WTC11 (cell line): ENCODE results near the gene CPB1. TPM values are rescaled to one million over a fixed set of nuclear protein-coding genes. Genes with fewer than 3 reads are reported as not detected.

Experiments
- ATAC-seq: fragments of 200-7000 bp; cut with Tn5 transposase; 2 replicates; pipeline ENCODE4 v1.10.0; 2021; ENCODE audit warnings: mild to moderate bottlenecking, moderate library complexity
- CTCF ChIA-PET: fragments of 300-600 bp; sonication (Branson Sonifier 250); formaldehyde crosslinking; loops from one replicate; lab custom pipeline; 2021; ENCODE audit warnings: antibody characterized with exemption; lab: Charles Lee
- POLR2A ChIA-PET: fragments of 350-600 bp; sonication (Branson Sonifier 250); formaldehyde crosslinking; loops from one replicate; lab custom pipeline; 2021; ENCODE audit warnings: antibody characterized with exemption; lab: Charles Lee
- DNase-seq: peaks from one replicate; pipeline ENCODE4 v3.0.0; 2021; ENCODE audit warnings: low spot score
- H3K27ac Mint-ChIP-seq: 2 replicates; pipeline ENCODE4 v1.8.0; 2021; ENCODE audit warnings: mixed read lengths
- H3K27me3 Mint-ChIP-seq: 2 replicates; pipeline ENCODE4 v1.8.0; 2021; ENCODE audit warnings: low read depth, mild to moderate bottlenecking, moderate library complexity, mixed read lengths
- H3K36me3 Mint-ChIP-seq: 2 replicates; pipeline ENCODE4 v1.8.0; 2021; ENCODE audit warnings: mixed read lengths
- H3K4me1 Mint-ChIP-seq: 2 replicates; pipeline ENCODE4 v1.8.0; 2022; ENCODE audit warnings: mixed read lengths
- H3K4me3 Mint-ChIP-seq: 2 replicates; pipeline ENCODE4 v1.8.0; 2021; ENCODE audit warnings: mild to moderate bottlenecking, moderate library complexity, mixed read lengths
- H3K9me3 Mint-ChIP-seq: 2 replicates; pipeline ENCODE4 v1.8.0; 2021; ENCODE audit warnings: mixed read lengths
- CBFB ChIP-seq: sonication (generic); formaldehyde crosslinking; IDR thresholded peaks from 2 replicates; pipeline ENCODE4 v1.8.1; 2022; ENCODE audit warnings: mild to moderate bottlenecking, low read depth, missing genetic modification reagents
- CREM ChIP-seq: sonication (generic); formaldehyde crosslinking; IDR thresholded peaks from 2 replicates; pipeline ENCODE4 v1.8.1; 2022; ENCODE audit warnings: mild to moderate bottlenecking, missing genetic modification reagents, moderate library complexity
- ELF4 ChIP-seq: sonication (generic); formaldehyde crosslinking; IDR thresholded peaks from 2 replicates; pipeline ENCODE4 v1.8.1; 2022; ENCODE audit warnings: low read depth, mild to moderate bottlenecking, moderate library complexity, missing genetic modification reagents
- GABPB1 ChIP-seq: sonication (generic); formaldehyde crosslinking; IDR thresholded peaks from 2 replicates; pipeline ENCODE4 v1.8.1; 2023; ENCODE audit warnings: mild to moderate bottlenecking, missing genetic modification reagents
- GRHL2 ChIP-seq: fragments of 250-450 bp; sonication (Bioruptor Pico); IDR thresholded peaks from 2 replicates; pipeline ENCODE4 v1.8.0; 2022; ENCODE audit warnings: mild to moderate bottlenecking, moderate library complexity; ENCODE audit not compliant: insufficient replicate concordance, severe bottlenecking
- IRF2 ChIP-seq: sonication (generic); formaldehyde crosslinking; IDR thresholded peaks from 2 replicates; pipeline ENCODE4 v1.8.0; 2022; ENCODE audit warnings: low read depth, missing genetic modification reagents, borderline replicate concordance
- KAT7 ChIP-seq: sonication (generic); formaldehyde crosslinking; IDR thresholded peaks from 2 replicates; pipeline ENCODE4 v1.8.1; 2023; ENCODE audit warnings: missing genetic modification reagents, mild to moderate bottlenecking, borderline replicate concordance
- NFATC4 ChIP-seq: fragments of 250-450 bp; sonication (Bioruptor Pico); IDR thresholded peaks from 2 replicates; pipeline ENCODE4 v1.9.0; 2021; ENCODE audit warnings: mild to moderate bottlenecking
- NFE2L1 ChIP-seq: sonication (generic); formaldehyde crosslinking; IDR thresholded peaks from 2 replicates; pipeline ENCODE4 v1.8.1; 2023; ENCODE audit warnings: missing genetic modification reagents
- NR2C2 ChIP-seq: sonication (generic); formaldehyde crosslinking; IDR thresholded peaks from 2 replicates; pipeline ENCODE4 v1.8.0; 2022; ENCODE audit warnings: mild to moderate bottlenecking, missing genetic modification reagents
- NR3C1 ChIP-seq: sonication (generic); formaldehyde crosslinking; conservative IDR thresholded peaks from 2 replicates; pipeline ENCODE4 v1.8.1; 2023; ENCODE audit warnings: low read depth, mild to moderate bottlenecking, missing genetic modification reagents
- OVOL2 ChIP-seq: fragments of 250-450 bp; sonication (Bioruptor Pico); IDR thresholded peaks from 2 replicates; pipeline ENCODE4 v1.9.0; 2021; ENCODE audit warnings: mild to moderate bottlenecking, borderline replicate concordance
- PRRX2 ChIP-seq: fragments of 250-450 bp; sonication (Bioruptor Pico); IDR thresholded peaks from 2 replicates; pipeline ENCODE4 v1.8.0; 2021; ENCODE audit warnings: mild to moderate bottlenecking
- ZNF219 ChIP-seq: sonication (generic); formaldehyde crosslinking; IDR thresholded peaks from 2 replicates; pipeline ENCODE4 v1.8.0; 2023; ENCODE audit warnings: missing genetic modification reagents, mild to moderate bottlenecking, borderline replicate concordance
- total RNA-seq: library from RNA; stranded (reverse); gene quantifications from 3 replicates; pipeline ENCODE4 v1.2.3, GENCODE V29; 2021
- TF ChIP-seq, protein P1 (sequence below): fragments of 250-450 bp; sonication (Bioruptor Pico); conservative IDR thresholded peaks from 2 replicates; pipeline ENCODE4 v1.9.0; 2021; ENCODE audit warnings: mild to moderate bottlenecking
- TF ChIP-seq, protein P2 (sequence below): sonication (generic); formaldehyde crosslinking; IDR thresholded peaks from 2 replicates; pipeline ENCODE4 v1.8.1; 2023; ENCODE audit warnings: mild to moderate bottlenecking, moderate library complexity, missing genetic modification reagents
- TF ChIP-seq, protein P3 (sequence below): fragments of 250-450 bp; sonication (Bioruptor Pico); IDR thresholded peaks from 2 replicates; pipeline ENCODE4 v1.9.0; 2021; ENCODE audit warnings: mild to moderate bottlenecking
- TF ChIP-seq, protein P4 (sequence below): fragments of 250-450 bp; sonication (Bioruptor Pico); IDR thresholded peaks from 2 replicates; pipeline ENCODE4 v1.8.0; 2021; ENCODE audit warnings: mild to moderate bottlenecking

Gene CPB1
- total RNA-seq, 1 experiment from 2014 or later = 5.0 TPM

DNA sequence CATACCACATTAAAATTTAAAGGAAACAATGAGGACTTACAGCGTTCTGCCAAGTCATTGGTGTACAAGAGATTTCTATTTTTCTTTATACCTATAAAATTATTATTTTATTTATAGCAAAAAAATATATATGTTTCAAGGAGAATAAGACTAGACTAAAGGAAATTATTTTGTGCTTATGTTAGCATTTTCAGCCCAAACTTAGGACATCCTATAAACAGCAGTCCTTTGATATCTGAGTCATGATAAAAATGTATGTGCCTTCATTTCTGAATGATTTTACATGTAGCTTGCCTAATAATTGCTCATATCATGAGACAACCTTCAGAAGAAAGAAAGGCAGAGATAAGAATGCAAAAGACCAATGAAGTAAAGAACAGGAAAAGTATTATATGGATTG lies 20.8 kb downstream of the CPB1 start:
- ATAC-seq = no peak
- H3K36me3 Mint-ChIP-seq = no peaks in the 10 kb centered on the region

DNA sequence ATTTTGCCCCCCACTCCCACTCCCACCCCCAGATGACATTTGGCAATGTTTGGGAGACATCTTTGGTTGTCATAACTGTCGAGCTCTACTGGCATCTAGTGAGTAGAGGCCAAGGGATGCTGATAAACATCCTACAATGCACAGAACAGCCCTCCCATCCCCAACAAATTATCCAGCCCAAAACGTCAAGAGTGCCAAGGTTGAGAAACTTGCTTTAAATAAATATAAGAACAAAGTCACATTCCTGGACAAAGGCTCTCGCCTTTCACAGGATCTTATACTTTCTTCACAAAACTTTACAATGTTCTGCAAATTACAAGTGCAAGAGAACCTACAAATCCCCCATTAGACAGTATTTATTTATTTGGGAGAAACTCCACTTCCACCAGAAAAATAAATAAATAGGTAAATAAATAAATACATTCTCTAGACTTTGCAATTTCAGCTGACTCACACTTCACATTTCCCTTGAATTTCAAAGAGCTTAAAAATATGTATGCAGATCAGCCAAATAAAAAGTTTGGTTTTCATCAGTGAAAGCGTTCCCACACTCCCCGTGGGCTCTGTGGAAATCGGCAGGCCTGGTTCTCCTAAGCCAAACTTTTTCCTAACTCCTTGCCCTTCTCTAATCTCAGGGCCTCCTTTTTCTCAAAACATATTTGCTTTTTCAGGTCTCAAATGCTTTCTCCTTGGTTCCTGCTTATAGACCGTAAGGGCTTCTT lies 24.8 kb downstream of the CPB1 start:
- TF ChIP-seq CREM (CRISPR knock-in tag) (no peak), IRF2 (CRISPR knock-in tag) (no peak), ZNF219 (CRISPR knock-in tag) (no peak), CBFB (no peak), PRRX2 (CRISPR knock-in tag) (no peak), NFE2L1 (CRISPR knock-in tag) (no peak), GRHL2 (CRISPR knock-in tag) (no peak), OVOL2 (no peak), KAT7 (CRISPR knock-in tag) (no peak), ELF4 (CRISPR knock-in tag) (no peak), NR3C1 (CRISPR knock-in tag) (no peak), NR2C2 (CRISPR knock-in tag) (no peak)
- TF ChIP-seq, protein P1, sequence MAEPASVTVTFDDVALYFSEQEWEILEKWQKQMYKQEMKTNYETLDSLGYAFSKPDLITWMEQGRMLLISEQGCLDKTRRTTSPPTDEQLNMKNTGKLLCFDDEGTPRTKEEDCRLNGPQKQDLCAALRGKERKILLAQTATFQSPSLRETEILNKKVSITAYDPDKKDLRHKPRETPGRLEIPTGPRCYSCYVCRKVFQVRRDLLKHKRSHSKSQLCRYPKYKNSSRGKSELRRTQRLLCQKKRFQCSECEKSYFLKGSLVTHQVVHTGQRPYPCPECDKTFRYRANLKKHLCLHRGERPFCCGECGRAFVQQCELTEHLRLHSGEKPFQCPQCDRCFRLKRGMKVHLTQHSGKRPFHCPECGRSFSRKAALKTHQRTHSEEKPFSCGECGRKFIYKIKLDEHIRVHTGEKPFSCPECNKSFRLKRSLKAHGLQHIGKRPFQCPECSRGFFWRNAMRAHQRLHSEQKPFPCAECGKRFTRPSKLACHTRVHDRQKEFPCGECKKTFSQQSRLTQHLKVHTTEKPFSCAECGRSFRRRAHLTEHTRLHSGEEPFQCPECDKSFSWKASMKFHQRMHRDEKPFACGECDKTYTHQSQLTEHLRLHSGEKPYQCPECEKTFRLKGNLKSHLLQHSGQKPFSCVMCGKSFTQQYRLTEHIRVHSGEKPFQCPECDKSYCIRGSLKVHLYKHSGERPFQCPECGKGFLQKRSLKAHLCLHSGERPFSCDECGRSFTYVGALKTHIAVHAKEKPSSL (CRISPR knock-in tag) = no peak
- no peak overlapping the region for H3K4me3 Mint-ChIP-seq
- no peaks in the 10 kb centered on the region for H3K36me3 Mint-ChIP-seq
- H3K27ac Mint-ChIP-seq = no peak overlapping the region
- POLR2A ChIA-PET = no interaction called here
- H3K4me1 Mint-ChIP-seq = no peaks in the 10 kb centered on the region
- no peaks in the 10 kb centered on the region for H3K9me3 Mint-ChIP-seq
- DNase-seq = no peak
- no peaks in the 10 kb centered on the region for H3K27me3 Mint-ChIP-seq
- CTCF ChIA-PET = interaction anchor here (1.8 kb wide), 1 partner anchor 28 kb away, joined by 4 read pairs; no protein-coding TSS in a partner anchor
- ATAC-seq = no peak

More for the DNA sequence above, 20.8 kb downstream of the CPB1 start:
- H3K4me1 Mint-ChIP-seq = no peaks in the 10 kb centered on the region
- no peak overlapping the region for H3K27ac Mint-ChIP-seq
- H3K9me3 Mint-ChIP-seq = no peaks in the 10 kb centered on the region
- TF ChIP-seq, protein P2, sequence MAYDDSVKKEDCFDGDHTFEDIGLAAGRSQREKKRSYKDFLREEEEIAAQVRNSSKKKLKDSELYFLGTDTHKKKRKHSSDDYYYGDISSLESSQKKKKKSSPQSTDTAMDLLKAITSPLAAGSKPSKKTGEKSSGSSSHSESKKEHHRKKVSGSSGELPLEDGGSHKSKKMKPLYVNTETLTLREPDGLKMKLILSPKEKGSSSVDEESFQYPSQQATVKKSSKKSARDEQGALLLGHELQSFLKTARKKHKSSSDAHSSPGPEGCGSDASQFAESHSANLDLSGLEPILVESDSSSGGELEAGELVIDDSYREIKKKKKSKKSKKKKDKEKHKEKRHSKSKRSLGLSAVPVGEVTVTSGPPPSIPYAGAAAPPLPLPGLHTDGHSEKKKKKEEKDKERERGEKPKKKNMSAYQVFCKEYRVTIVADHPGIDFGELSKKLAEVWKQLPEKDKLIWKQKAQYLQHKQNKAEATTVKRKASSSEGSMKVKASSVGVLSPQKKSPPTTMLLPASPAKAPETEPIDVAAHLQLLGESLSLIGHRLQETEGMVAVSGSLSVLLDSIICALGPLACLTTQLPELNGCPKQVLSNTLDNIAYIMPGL (CRISPR knock-in tag) = no peak
- TF ChIP-seq, protein P3, sequence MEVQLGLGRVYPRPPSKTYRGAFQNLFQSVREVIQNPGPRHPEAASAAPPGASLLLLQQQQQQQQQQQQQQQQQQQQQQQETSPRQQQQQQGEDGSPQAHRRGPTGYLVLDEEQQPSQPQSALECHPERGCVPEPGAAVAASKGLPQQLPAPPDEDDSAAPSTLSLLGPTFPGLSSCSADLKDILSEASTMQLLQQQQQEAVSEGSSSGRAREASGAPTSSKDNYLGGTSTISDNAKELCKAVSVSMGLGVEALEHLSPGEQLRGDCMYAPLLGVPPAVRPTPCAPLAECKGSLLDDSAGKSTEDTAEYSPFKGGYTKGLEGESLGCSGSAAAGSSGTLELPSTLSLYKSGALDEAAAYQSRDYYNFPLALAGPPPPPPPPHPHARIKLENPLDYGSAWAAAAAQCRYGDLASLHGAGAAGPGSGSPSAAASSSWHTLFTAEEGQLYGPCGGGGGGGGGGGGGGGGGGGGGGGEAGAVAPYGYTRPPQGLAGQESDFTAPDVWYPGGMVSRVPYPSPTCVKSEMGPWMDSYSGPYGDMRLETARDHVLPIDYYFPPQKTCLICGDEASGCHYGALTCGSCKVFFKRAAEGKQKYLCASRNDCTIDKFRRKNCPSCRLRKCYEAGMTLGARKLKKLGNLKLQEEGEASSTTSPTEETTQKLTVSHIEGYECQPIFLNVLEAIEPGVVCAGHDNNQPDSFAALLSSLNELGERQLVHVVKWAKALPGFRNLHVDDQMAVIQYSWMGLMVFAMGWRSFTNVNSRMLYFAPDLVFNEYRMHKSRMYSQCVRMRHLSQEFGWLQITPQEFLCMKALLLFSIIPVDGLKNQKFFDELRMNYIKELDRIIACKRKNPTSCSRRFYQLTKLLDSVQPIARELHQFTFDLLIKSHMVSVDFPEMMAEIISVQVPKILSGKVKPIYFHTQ (CRISPR knock-in tag) = no peak
- TF ChIP-seq, protein P4, sequence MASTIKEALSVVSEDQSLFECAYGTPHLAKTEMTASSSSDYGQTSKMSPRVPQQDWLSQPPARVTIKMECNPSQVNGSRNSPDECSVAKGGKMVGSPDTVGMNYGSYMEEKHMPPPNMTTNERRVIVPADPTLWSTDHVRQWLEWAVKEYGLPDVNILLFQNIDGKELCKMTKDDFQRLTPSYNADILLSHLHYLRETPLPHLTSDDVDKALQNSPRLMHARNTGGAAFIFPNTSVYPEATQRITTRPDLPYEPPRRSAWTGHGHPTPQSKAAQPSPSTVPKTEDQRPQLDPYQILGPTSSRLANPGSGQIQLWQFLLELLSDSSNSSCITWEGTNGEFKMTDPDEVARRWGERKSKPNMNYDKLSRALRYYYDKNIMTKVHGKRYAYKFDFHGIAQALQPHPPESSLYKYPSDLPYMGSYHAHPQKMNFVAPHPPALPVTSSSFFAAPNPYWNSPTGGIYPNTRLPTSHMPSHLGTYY = no peak
- TF ChIP-seq NR3C1 (CRISPR knock-in tag) (no peak), NFATC4 (CRISPR knock-in tag) (no peak), IRF2 (CRISPR knock-in tag) (no peak), GABPB1 (CRISPR knock-in tag) (no peak)
- H3K27me3 Mint-ChIP-seq = no peaks in the 10 kb centered on the region
- H3K4me3 Mint-ChIP-seq = no peak overlapping the region
- ChIA-PET CTCF (no interaction called here), POLR2A (no interaction called here)
- no peak for DNase-seq
